ENCODE measurements around the gene GYG2. TPM values are rescaled to one million over a fixed set of nuclear protein-coding genes. Genes with fewer than 3 reads are reported as not detected.
"Not testable (repeated sequence)": the region's sequence is repeated elsewhere in the genome, so short reads cannot be mapped to it uniquely, and the experiment has no call there.

The GYG2 gene
- polyA plus RNA-seq, 3 donors, result 13.6 to 441 (median 34.3) TPM

DNA sequence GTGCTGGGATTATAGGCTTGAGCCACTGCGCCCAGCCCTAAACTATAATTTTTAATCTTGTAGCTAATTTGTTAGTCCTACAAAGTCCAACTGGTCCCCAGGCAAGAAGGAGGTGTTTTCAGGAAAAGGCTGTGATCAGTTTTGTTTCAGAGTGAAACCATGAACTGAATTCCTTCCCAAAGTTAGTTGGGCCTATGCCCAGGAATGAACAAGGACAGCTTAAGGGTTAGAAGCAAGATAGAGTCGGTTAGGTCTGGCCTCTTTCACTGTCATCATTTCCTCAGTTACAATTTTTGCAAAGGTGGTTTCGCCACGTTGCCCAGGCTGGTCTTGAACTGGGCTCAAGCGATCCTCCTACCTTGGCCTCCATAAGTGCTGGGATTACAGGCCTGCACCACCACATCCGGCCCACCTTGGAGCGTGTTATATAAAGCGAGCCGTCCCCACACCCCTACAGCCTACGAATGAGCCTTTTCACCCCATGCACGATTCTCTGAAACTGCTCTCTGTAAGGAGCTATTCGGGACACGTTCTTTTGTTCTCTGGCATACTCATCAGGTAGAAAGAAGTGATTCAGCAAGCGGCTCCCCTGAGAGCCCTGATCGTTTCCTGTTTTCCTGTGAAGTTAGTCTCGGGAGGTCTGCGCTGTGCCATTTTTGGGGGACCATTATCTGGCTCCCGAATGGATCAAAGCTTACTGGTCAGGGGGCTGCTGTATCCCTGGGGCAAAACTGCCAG lies 24.5 kb upstream of the GYG2 start:
- H3K27ac ChIP-seq (ENCODE audit: low read depth, low read length), result not testable (repeated sequence)

DNA sequence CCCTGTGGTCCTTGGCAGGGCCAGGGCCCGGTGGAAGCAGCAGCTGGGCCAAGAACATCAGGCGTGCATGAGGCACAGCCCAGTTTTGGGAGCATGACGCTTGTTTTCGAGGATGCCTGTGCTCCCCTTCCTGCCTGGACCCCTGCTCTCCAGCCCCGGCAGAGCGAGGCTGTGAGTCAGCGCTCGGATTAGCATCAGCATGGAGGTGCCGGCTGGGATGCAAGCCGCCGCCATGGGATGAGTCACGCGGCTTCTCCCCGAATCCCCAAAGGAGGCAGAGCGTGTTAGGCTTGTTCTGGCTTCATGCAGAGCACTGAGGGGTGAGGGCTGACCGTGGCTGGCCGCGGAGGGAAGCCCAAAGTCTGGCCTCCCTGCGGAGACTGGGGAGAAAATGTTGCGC lies 23.9 kb upstream of the GYG2 start:
- H3K27ac ChIP-seq (ENCODE audit: low read depth, low read length), result not testable (repeated sequence)
- 58 to 79% (median 75%) methylated on average over 6 to 20 of the region's 20 CpGs for WGBS, 3 donors

More for the DNA sequence above, 24.5 kb upstream of the GYG2 start:
- 56 to 83% (median 61%) methylated on average over 13 to 17 of the region's 18 CpGs for WGBS, 3 donors

GRCh38 chrX:2811271-2811670 lies 17.5 kb upstream of the GYG2 start:
- 80 to 83% (median 80%) methylated on average over 5 of the region's 5 CpGs for WGBS, 3 donors
- no peak overlapping the region for H3K27ac ChIP-seq (ENCODE audit: low read depth, low read length)

DNA sequence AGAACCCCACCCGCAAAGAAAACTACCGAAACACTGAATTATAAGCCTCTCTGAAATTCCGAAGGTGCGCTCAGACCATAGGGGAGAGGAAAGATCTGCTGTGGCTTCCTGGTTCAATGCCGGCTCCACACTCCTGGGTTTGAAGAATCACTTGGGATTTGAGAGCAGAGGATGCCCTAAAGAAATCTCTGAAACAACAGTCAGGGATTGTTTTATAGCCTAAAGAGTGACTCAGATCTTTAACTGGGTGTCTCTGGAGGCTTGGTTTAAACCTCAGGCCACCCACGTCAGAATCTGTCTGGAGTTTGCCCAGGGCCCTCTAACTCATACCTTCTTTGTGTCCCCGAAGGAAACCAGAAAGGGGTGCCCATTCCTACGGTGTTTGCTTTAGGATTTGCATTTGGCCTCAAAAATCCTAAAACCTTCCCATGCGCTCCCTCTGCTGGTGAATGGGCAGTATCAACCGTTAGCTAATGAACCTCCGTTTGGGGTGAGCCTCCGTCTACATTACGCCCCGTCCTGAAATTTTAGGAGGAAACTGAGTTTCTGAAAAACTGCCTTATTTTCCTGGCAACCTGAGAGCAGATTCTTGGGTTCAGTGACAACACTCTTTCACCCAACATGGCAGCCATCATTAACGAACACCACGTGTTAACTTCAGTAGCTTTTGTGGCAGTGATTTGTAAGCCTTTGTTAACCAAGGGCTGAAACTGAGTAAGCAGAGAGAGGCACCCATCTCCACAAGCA lies 16.4 kb upstream of the GYG2 start:
- 26 to 32% (median 29%) methylated on average over 13 to 14 of the region's 16 CpGs for WGBS, 3 donors
- H3K27ac ChIP-seq (ENCODE audit: low read depth, low read length), result not testable (repeated sequence)

DNA sequence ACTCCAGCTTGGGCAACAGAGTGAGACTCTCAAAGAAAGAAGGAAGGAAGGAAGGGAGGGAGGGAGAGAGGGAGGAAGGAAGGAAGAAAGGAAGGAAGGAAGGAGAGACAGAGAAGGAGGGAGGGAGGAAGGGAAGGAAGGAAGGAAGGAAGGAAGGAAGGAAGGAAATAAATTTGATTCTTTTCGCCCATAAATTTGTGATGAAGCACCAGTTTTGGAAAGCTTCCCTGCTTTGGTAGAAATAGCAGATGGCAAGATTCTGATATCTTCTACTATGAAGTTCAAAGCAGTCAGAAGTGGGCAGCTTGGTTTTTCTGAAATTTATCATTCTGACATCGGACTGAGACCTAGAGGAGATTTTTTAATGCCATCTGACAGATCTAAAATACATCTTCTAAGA lies 11.7 kb upstream of the GYG2 start:
- no peak overlapping the region for H3K27ac ChIP-seq (ENCODE audit: low read depth, low read length)
- 60 to 78% (median 71%) methylated on average over 2 of the region's 2 CpGs for WGBS, 3 donors

- WGBS, 3 donors, result 44 to 65% (median 44%) methylated on average over 9 of the region's 9 CpGs
- no peak overlapping the region for H3K27ac ChIP-seq (ENCODE audit: low read depth, low read length)
Measured at GRCh38 chrX:2819345-2820135, 9.2 kb upstream of the GYG2 start.

- H3K27ac ChIP-seq (ENCODE audit: low read depth, low read length), result no peak overlapping the region
- WGBS, 3 donors, result 36 to 66% (median 42%) methylated on average over 8 of the region's 8 CpGs
Measured at GRCh38 chrX:2820136-2820771, 8.5 kb upstream of the GYG2 start.

DNA sequence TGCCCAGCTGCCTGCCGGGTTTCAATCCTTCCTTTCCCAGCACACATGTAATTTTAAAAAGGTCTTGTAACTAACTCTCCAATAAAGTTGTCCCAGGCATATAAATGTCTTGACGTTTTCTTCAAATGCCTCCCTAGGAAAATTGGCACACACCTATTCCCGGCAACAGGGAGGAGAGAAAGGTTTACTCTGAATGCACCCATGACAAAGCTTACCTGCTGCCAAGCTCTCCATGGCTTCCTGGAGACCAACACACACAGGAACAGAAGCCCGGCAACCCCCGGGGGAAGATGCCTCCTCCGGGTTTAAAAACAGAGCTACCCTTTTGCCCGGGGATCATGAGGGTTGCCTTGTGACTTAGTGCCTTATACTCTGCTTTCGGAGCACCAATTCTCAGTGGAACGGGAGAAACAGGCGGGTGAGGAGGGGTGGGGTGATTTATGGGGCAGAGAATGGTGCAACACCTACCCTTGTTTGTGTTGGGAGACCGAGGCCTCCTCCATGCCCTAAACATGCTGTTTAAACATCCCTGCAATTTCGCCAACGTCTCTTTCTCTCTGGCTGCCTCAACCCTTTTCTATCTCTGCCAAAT lies 4.8 kb upstream of the GYG2 start:
- no peak overlapping the region for H3K27ac ChIP-seq (ENCODE audit: low read depth, low read length)
- 32 to 53% (median 51%) methylated on average over 10 to 13 of the region's 13 CpGs for WGBS, 3 donors

DNA sequence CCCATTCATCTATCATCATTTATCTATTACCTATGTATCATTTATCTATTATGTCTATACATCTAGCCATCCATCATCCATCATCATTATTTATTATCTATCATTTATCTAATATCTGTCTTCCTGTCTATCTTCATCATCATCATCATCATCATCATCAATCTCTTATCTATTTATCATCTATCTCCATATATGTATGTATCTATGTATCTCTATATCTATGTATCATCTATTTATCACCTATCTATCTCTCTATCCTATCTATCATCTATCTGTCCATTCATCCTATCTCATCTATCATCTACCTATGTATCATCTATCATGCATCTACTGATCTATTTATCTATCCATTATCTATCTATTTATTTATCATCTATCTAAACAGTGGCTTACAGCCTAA lies 3.8 kb upstream of the GYG2 start:
- H3K27ac ChIP-seq (ENCODE audit: low read depth, low read length), result no peak overlapping the region

GRCh38 chrX:2828959-2829411 lies 255 bp downstream of the GYG2 start:
- WGBS, 3 donors, result 2% methylated on average over 31 to 39 of the region's 44 CpGs; no CpG with 5 or more reads in 1 of the 3 donors
- no peak overlapping the region for H3K27ac ChIP-seq (ENCODE audit: low read depth, low read length)

DNA sequence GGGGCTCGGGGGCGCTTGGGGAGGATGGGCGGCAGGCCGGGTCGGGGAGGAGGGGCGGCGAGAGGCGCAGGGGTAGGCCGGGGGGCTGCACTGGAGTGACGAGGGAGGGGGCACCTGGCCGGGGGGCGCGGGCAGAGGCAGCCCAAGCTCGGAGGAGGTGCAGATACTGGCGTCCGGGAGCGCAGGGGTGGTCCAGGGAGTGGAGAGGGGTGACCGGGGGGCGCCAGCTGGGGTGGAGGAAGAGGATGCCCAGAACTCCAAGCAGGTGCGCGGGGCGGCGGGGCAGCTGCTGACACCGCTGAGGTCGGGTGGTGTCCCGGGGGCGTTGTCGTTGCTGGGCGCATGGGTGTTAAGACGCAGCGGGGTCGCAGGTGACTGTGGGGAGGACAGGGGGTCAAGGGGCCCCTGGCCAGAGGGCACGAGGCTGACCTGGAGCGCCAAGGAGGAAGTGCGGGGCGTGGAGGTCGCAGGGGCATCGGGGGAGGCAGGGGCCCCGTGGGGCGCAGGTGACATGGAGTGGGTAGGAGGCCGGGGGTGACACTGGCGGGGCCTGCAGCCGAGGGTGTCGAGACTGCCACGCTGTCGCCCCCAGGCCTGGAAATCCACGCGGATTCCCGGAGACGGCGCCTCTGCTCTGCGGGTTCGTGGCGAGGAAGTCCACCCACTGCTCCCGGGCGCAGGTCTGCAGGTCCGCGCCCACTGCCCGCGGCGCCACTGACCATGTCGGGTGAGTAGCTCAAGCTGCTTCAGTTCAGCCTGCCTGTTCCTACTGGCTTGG lies 928 bp downstream of the GYG2 start:
- no peak overlapping the region for H3K27ac ChIP-seq (ENCODE audit: low read depth, low read length)
- 12 to 26% (median 18%) methylated on average over 19 to 59 of the region's 62 CpGs for WGBS, 3 donors

DNA sequence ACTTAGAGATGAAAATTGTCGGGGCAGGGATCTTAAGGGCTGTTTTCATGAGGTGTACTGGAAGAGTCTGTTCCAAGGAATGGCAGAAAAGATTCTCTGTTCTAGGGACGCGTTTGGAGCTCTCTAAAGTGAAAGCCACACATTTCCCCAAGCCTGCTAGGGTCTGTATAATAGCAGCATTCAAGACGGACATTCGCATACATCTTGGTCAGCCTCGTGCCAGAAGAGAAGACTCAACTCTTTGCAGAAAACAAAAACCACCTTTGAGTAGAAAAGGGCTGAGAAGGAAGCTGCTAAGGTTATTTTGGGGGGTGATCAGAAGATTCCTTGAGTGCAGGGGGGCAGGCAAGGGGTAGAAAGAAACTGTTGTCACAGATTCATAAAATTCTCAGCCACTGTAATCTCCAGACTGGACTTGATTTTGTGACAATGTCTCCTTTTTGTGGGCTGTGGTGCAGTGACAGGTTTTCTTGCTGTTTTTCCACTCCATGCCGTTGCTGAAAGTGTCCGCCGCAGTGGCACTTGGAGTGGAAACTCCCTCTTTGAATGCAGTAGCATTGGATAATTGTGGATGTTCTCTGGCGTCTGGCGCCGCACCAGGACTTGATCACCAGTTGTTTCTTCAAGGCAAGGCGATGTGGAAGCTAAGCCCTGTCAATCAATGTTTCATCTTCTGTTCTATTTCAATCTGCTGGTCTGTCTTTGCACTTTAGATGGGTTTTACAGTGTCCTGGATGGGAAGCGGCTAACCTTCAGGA lies 2.9 kb downstream of the GYG2 start:
- no peak overlapping the region for H3K27ac ChIP-seq (ENCODE audit: low read depth, low read length)
- 79 to 89% (median 86%) methylated on average over 13 to 14 of the region's 14 CpGs for WGBS, 3 donors

GRCh38 chrX:2837961-2838360 lies 9.2 kb downstream of the GYG2 start:
- no peak overlapping the region for H3K27ac ChIP-seq (ENCODE audit: low read depth, low read length)
- 89 to 100% (median 94%) methylated on average over 2 of the region's 2 CpGs for WGBS, 3 donors

DNA sequence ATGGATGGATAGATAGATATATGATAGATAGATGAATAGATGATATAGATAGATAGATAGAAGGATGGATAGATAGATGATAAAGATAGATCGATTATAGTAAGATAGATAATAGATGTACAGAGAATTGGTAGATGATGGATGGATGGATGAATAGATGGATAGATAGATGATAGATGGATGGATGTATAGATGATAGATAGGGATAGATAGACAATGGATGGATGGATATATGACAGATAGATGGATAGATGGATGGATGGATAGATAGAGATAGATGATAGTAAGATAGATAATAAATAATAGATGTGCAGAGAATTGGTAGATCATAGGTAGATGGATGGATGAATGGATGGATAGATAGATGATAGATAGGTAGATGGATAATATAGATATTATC lies 12.2 kb downstream of the GYG2 start:
- H3K27ac ChIP-seq (ENCODE audit: low read depth, low read length), result no peak overlapping the region
- 87 to 95% (median 91%) methylated on average over 1 of the region's 1 CpG for WGBS, 3 donors

GRCh38 chrX:2841537-2841936 lies 12.8 kb downstream of the GYG2 start:
- 51 to 87% (median 76%) methylated on average over 8 to 9 of the region's 9 CpGs for WGBS, 3 donors

GRCh38 chrX:2846992-2847391 lies 18.3 kb downstream of the GYG2 start:
- H3K27ac ChIP-seq (ENCODE audit: low read depth, low read length), result no peak overlapping the region

More at GRCh38 chrX:2841537-2841936, 12.8 kb downstream of the GYG2 start:
- no peak overlapping the region for H3K27ac ChIP-seq (ENCODE audit: low read depth, low read length)

DNA sequence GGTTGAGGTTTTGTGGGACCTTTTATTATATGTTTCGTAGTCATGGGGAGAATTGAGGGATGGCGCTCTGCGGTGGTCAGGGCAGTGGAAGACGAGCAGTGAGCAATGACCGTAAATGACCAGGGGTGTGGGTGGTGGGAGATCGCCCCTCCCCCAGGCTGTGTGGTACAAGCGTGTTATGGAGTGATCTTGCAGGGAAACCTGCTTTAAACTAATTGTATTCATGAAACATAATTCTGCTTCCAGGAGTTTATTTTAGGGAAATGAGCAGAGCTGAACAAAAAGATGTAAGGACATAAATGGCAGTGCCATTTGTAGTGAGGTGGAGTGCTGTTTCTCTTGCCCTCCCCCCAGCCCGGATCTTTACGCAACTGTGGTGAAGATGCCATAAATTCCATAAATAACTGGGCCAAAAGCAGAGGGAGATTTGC lies 20.2 kb downstream of the GYG2 start:
- WGBS, 3 donors, result 55 to 75% (median 64%) methylated on average over 9 of the region's 9 CpGs

More for the DNA sequence above, 20.2 kb downstream of the GYG2 start:
- H3K27ac ChIP-seq (ENCODE audit: low read depth, low read length), result no peak overlapping the region
